GM21423 (cell line): Measurements from ENCODE around the gene PPFIBP1.
"Not testable (repeated sequence)": the region's sequence is repeated elsewhere in the genome, so short reads cannot be mapped to it uniquely, and the experiment has no call there.

Experiments
- ATAC-seq: cut with Tn5 transposase; IDR thresholded peaks from one replicate; pipeline ENCODE4 v1.9.1; 2021; ENCODE audit warnings: mild to moderate bottlenecking, moderate library complexity; ENCODE audit not compliant: unreplicated experiment

Gene PPFIBP1

GRCh38 chr12:27696864-27697564, 173.0 kb downstream of the PPFIBP1 start:
- no peak for ATAC-seq

GRCh38 chr12:27703720-27704452, 179.9 kb downstream of the PPFIBP1 start:
- ATAC-seq = peak; percentile 88

- ATAC-seq = no peak
These were observed 181.3 kb downstream of the PPFIBP1 start for GRCh38 chr12:27705263-27705662.

GRCh38 chr12:27707216-27707615, 183.2 kb downstream of the PPFIBP1 start:
- no peak for ATAC-seq

- no peak for ATAC-seq
These were observed 185.4 kb downstream of the PPFIBP1 start for GRCh38 chr12:27709212-27709931.

- peak; percentile 32 for ATAC-seq
These were observed 186.1 kb downstream of the PPFIBP1 start for GRCh38 chr12:27709932-27710591.

GRCh38 chr12:27710592-27711316, 186.7 kb downstream of the PPFIBP1 start, which contains the start of gene MRPS35:
Gene MRPS35, plus strand, starts transcription at chr12:27710832. Its CDS starts 12 bp downstream, at chr12:27710844.
- peak; percentile 97 for ATAC-seq

- ATAC-seq = peak; percentile 9
These were observed 187.3 kb downstream of the PPFIBP1 start for GRCh38 chr12:27711317-27711682.

- no peak for ATAC-seq
These were observed 188.0 kb downstream of the PPFIBP1 start for GRCh38 chr12:27711967-27712366.

- no peak for ATAC-seq
These were observed 199.2 kb downstream of the PPFIBP1 start for GRCh38 chr12:27723212-27723611.

- ATAC-seq = no peak
These were observed 206.1 kb downstream of the PPFIBP1 start for GRCh38 chr12:27730097-27730588.

GRCh38 chr12:27732281-27732680, 208.3 kb downstream of the PPFIBP1 start:
- no peak for ATAC-seq

GRCh38 chr12:27733052-27733656, 209.1 kb downstream of the PPFIBP1 start:
- peak; percentile 68 for ATAC-seq

GRCh38 chr12:27733791-27734190, 209.8 kb downstream of the PPFIBP1 start:
- ATAC-seq = no peak

GRCh38 chr12:27734321-27734720, 210.3 kb downstream of the PPFIBP1 start:
- ATAC-seq = not testable (repeated sequence)

- ATAC-seq = no peak
These were observed 219.6 kb downstream of the PPFIBP1 start for GRCh38 chr12:27743601-27744000.
